ENCODE data around the gene BBIP1. TPM values are rescaled to one million over a fixed set of nuclear protein-coding genes. Genes with fewer than 3 reads are reported as not detected.

Gene BBIP1
- total RNA-seq, 1 donor, result 33.0 TPM

DNA sequence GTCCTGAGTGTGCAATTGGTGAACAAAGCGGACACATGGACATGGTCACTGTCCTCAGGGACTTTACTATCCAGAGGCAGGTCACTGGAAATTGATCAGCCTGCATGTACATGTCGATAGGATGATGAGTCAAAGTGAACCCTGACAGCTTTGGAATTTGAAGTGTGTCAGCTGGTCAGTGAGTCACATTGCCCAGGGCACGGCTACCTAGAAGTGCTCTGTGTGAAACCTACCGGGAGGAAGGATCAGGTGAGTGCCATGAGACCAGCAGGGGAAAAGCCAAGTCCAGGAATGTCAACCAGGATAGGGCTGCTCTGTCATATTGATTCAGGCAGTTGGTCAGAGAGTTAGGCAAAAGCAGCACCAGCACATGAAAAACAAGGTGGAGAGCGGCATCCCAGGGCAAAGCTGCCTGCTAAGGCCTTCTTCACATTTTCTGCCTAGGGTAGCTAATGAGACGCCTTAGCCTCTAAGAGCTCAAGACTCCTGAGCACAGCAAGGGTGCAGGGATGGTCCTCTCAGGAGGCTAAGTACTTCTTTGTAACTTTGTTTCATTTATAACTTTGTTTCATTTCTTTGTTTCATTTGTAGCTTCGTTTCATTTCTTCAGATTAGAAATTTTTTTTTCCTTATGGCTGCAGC is 66.6 kb downstream of the BBIP1 start:
- Histone ChIP-seq H3K9me3 (ENCODE audit: low read depth, low read length) (no peaks in the 10 kb centered on the region), H3K4me1 (ENCODE audit: insufficient read depth, low read length) (peaks cover 58% of the 10 kb centered on the region), H3K4me3 (ENCODE audit: low read length) (no peak overlapping the region), H3K27me3 (ENCODE audit: insufficient read depth, low read length) (no peaks in the 10 kb centered on the region)

DNA sequence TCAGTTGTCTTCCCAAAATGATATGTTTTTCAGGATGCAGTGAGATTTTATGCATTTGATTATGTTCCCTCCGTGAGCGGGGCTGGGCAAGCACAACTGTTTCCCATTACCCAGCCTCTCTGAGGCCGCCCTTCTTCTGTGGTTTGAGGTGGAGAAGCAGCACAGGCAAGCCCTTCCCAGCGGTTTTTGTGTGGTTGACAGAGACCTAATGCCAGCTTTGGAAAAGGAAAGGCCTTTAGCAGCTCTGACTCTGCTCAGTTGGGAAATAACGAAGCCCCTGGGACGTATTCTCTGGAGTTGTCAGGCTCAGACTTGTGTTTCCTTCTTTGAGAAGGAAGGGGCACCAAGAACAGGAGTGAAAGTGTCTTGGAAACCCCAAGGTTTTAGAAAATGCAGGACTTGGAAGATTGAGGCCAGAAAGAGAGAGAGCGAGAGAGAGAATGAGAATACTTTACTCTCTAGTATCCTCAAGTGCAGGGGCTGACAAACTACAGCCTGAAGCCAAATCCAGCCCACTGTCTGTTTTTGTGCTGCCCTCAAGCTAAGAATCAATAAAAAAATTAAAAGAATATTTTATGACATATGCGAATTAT is 67.9 kb downstream of the BBIP1 start:
- no peaks in the 10 kb centered on the region for H3K27me3 ChIP-seq (ENCODE audit: insufficient read depth, low read length)
- peaks cover 53% of the 10 kb centered on the region for H3K4me1 ChIP-seq (ENCODE audit: insufficient read depth, low read length)
- H3K9me3 ChIP-seq (ENCODE audit: low read depth, low read length), result no peaks in the 10 kb centered on the region
- no peak overlapping the region for H3K4me3 ChIP-seq (ENCODE audit: low read length)

DNA sequence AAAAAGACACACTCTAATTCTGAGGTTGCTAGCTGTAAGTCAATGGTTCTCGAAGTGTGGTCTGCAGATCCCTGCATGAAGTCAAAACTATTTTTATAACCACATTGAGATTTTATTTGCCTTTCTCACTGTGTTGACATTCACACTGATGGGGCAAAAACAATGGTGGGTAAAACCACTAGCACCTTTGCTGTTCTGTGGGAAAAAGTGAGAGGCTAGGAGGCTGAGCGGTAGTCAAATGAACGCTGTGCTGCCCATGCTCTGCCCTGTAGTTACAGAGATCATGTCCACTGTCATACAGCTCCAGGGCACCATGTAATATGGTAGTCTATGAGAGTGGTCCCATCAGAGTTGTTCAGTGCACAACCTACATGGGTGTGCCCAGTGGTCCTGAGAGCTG is 68.9 kb downstream of the BBIP1 start:
- Histone ChIP-seq H3K4me3 (ENCODE audit: low read length) (no peak overlapping the region), H3K27me3 (ENCODE audit: insufficient read depth, low read length) (no peaks in the 10 kb centered on the region), H3K4me1 (ENCODE audit: insufficient read depth, low read length) (peaks cover 58% of the 10 kb centered on the region), H3K9me3 (ENCODE audit: low read depth, low read length) (no peaks in the 10 kb centered on the region)

Other genes starting within 250 kb of the BBIP1 start
- 330 TPM for gene PDCD4, start 47.3 kb downstream of the BBIP1 start, total RNA-seq
- gene SHOC2, start 424 bp upstream of the BBIP1 start, total RNA-seq, result 98.6 TPM
- 0.21 TPM for gene ADRA2A, start 157.8 kb upstream of the BBIP1 start, total RNA-seq

All from mononuclear cell (primary cell).